Mammary epithelial cell (primary cell): Measurements from ENCODE around the gene NOTCH1.

Experiments
- CTCF ChIP-seq, 2 donors: IDR thresholded peaks in 1 of 2; conservative IDR thresholded peaks in 1 of 2; 2 replicates each; pipeline ENCODE4 v1.5.1; 2011 to 2012; ENCODE audit warnings: inconsistent platforms in 2 of 2, low read length in 2 of 2, mild to moderate bottlenecking in 2 of 2, control low read depth in 1 of 2, low read depth in 1 of 2; ENCODE audit not compliant: insufficient read depth in 1 of 2; ENCODE audit errors: extremely low read depth in 1 of 2
- EZH2 ChIP-seq: IDR thresholded peaks from 2 replicates; pipeline ENCODE4 v1.6.1; 2012; ENCODE audit warnings: low read length, inconsistent platforms, borderline replicate concordance

- TF ChIP-seq CTCF (conservative IDR thresholded peaks at IDR 0.05 in 1 of 2, IDR thresholded peaks at IDR 0.05 in 1 of 2; ENCODE audit: extremely low read depth in 1 of 2, insufficient read depth in 1 of 2, low read depth in 1 of 2, low read length in 2 of 2) = no peak
- no peak for TF ChIP-seq EZH2
Observed at GRCh38 chr9:136589766-136590763, 44.2 kb upstream of the NOTCH1 start.
